ENCODE data around the gene COL16A1. TPM values are rescaled to one million over a fixed set of nuclear protein-coding genes. Genes with fewer than 3 reads are reported as not detected.

The COL16A1 gene
- polyA plus RNA-seq, 1 of the 3 experiments (the other 2 are of a cell fraction), result 10.4 TPM

DNA sequence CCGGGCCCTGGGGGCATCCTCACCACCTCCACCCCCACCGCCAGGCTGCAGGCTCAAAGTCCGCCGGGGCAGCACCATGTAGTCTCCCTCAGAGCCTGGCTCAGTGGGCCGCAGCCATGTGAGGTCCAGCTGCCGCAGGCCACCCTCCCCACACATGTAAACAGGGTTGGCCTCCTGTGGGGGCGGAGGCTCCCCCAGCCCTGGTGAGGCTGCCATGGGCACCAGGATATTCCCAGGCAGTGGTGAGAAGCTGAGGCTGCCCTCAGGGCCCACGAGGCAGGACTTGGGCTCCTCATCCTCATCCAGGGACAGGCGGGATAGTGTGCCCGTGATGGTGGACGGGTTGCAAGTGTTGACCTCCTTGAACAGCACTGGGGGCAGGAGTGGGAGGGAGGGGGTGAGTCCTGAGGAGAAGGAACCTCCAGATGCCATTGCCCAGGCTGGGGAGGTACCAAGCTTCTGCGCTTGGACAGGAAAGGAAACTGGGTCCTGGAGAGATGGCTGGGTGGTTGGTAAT, 27.3 kb upstream of the COL16A1 start:
- CTCF ChIA-PET, result interaction anchor here (1.2 to 4.8 kb wide), 4 partner anchors 14 to 182 kb away, joined by 3 to 42 read pairs (median 6); no protein-coding TSS in a partner anchor
- no peak overlapping the region for H3K27ac ChIP-seq (ENCODE audit: low read depth in 2 of 2, low read length in 1 of 2)

DNA sequence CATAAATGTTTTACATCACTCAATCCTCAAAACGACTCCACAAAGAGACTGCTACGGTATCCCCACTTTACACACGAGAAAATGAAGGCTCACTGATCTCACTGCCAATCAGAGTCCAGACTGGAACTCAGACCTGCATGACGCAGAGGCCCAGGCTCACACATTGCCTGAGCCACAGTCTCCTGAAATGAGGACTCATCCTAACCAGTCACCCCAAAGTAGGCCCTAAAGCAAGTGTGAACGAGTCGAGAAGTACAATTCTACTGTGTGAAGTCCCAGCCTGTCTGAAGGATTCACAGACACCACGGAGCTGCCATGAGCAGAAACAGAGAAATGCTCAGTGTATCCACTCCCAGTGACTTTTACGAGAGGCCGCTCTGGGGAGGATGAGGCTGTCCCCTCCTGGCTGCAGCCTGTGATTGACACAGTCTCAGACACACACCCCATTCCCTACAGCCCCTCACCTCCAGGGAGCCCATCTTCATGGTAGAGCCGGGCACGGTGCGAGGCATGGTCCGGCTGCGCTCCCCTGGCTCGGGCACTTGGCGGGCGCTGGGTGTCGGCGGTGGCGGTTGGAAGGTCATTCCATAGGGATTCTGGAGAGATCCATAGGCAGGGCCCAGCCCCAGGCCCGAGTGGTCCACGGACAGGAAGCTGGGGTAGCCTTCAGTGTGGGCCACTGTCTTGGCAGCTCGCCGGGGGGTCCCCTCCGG, 26.7 kb upstream of the COL16A1 start:
- DNase-seq, result no peak
- H3K36me3 ChIP-seq (replicated peaks in 1 of 2; ENCODE audit: control insufficient read depth in 1 of 2, insufficient read depth in 2 of 2, low read length in 1 of 2), result peaks cover 0 to 29% of the 10 kb centered on the region in 2 experiments
- H3K79me2 ChIP-seq (ENCODE audit: insufficient read depth), result no peaks in the 10 kb centered on the region
- H3K27ac ChIP-seq (ENCODE audit: low read depth in 2 of 2, low read length in 1 of 2), result no peak overlapping the region
- peaks cover 8 to 27% of the 10 kb centered on the region in 2 experiments; a peak in 2 of 4 replicates for H3K4me1 ChIP-seq (ENCODE audit: control insufficient read depth in 1 of 2, insufficient read depth in 2 of 2, low read depth in 1 of 2, low read length in 1 of 2)
- ChIA-PET CTCF (interaction anchor here (1.2 to 4.8 kb wide), 5 partner anchors 14 to 181 kb away, joined by 3 to 42 read pairs (median 6); no protein-coding TSS in a partner anchor), POLR2A (no interaction called here)
- H3K4me3 ChIP-seq (ENCODE audit: low read depth in 2 of 2, low read length in 1 of 2), result no peak overlapping the region
- H2AFZ ChIP-seq (ENCODE audit: low read depth), result no peak overlapping the region
- TF ChIP-seq SIN3A (IDR thresholded peaks at IDR 0.05; ENCODE audit: borderline replicate concordance, low read depth, low read length), result no peak
- TF ChIP-seq, protein P1, sequence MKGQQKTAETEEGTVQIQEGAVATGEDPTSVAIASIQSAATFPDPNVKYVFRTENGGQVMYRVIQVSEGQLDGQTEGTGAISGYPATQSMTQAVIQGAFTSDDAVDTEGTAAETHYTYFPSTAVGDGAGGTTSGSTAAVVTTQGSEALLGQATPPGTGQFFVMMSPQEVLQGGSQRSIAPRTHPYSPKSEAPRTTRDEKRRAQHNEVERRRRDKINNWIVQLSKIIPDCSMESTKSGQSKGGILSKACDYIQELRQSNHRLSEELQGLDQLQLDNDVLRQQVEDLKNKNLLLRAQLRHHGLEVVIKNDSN (IDR thresholded peaks at IDR 0.05; ENCODE audit: borderline replicate concordance, low read depth), result no peak
- no peak for TF ChIP-seq NRF1 (IDR thresholded peaks at IDR 0.05; ENCODE audit: low read depth, low read length)
- no peak for TF ChIP-seq GATA2 (CRISPR knock-in tag; IDR thresholded peaks at IDR 0.05)
- no peak for TF ChIP-seq TAF1 (IDR thresholded peaks at IDR 0.05; ENCODE audit: borderline replicate concordance, low read depth, low read length)
- WGBS (ENCODE audit: low lambda C conversion rate), result 95% methylated on average over 15 of the region's 25 CpGs
- H3K9me2 ChIP-seq, result no peaks in the 10 kb centered on the region
- no peak overlapping the region for H3K4me2 ChIP-seq
- peaks cover 4% of the 10 kb centered on the region for H3F3A ChIP-seq (replicated peaks; ENCODE audit: insufficient read depth)
- no peak overlapping the region for H3K9ac ChIP-seq
- H3K9me3 ChIP-seq, result no peaks in the 10 kb centered on the region
- H4K20me1 ChIP-seq (ENCODE audit: insufficient read depth), result no peaks in the 10 kb centered on the region
- no peaks in the 10 kb centered on the region for H3K27me3 ChIP-seq (ENCODE audit: insufficient read depth)

More for the DNA sequence above, 27.3 kb upstream of the COL16A1 start:
- no peaks in the 10 kb centered on the region for H4K20me1 ChIP-seq (ENCODE audit: insufficient read depth)
- no peak overlapping the region for H3K4me3 ChIP-seq (ENCODE audit: low read depth in 2 of 2, low read length in 1 of 2)
- POLR2A ChIA-PET, result no interaction called here
- H3K4me2 ChIP-seq, result no peak overlapping the region
- H3K79me2 ChIP-seq (ENCODE audit: insufficient read depth), result no peaks in the 10 kb centered on the region
- DNase-seq, result no peak
- no peak overlapping the region for H3K9ac ChIP-seq
- peaks cover 4% of the 10 kb centered on the region for H3F3A ChIP-seq (replicated peaks; ENCODE audit: insufficient read depth)
- peaks cover 0 to 27% of the 10 kb centered on the region in 2 experiments for H3K36me3 ChIP-seq (replicated peaks in 1 of 2; ENCODE audit: control insufficient read depth in 1 of 2, insufficient read depth in 2 of 2, low read length in 1 of 2)
- H3K9me2 ChIP-seq, result no peaks in the 10 kb centered on the region
- no peaks in the 10 kb centered on the region for H3K9me3 ChIP-seq
- H3K27me3 ChIP-seq (ENCODE audit: insufficient read depth), result no peaks in the 10 kb centered on the region
- no peak overlapping the region for H2AFZ ChIP-seq (ENCODE audit: low read depth)
- TF ChIP-seq, protein P2, sequence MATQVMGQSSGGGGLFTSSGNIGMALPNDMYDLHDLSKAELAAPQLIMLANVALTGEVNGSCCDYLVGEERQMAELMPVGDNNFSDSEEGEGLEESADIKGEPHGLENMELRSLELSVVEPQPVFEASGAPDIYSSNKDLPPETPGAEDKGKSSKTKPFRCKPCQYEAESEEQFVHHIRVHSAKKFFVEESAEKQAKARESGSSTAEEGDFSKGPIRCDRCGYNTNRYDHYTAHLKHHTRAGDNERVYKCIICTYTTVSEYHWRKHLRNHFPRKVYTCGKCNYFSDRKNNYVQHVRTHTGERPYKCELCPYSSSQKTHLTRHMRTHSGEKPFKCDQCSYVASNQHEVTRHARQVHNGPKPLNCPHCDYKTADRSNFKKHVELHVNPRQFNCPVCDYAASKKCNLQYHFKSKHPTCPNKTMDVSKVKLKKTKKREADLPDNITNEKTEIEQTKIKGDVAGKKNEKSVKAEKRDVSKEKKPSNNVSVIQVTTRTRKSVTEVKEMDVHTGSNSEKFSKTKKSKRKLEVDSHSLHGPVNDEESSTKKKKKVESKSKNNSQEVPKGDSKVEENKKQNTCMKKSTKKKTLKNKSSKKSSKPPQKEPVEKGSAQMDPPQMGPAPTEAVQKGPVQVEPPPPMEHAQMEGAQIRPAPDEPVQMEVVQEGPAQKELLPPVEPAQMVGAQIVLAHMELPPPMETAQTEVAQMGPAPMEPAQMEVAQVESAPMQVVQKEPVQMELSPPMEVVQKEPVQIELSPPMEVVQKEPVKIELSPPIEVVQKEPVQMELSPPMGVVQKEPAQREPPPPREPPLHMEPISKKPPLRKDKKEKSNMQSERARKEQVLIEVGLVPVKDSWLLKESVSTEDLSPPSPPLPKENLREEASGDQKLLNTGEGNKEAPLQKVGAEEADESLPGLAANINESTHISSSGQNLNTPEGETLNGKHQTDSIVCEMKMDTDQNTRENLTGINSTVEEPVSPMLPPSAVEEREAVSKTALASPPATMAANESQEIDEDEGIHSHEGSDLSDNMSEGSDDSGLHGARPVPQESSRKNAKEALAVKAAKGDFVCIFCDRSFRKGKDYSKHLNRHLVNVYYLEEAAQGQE (IDR thresholded peaks at IDR 0.05; ENCODE audit: low read depth, low read length), result no peak
- 100% methylated on average over 4 of the region's 12 CpGs for WGBS (ENCODE audit: low lambda C conversion rate)
- peaks cover 8 to 22% of the 10 kb centered on the region in 2 experiments; a peak in 2 of 4 replicates for H3K4me1 ChIP-seq (ENCODE audit: control insufficient read depth in 1 of 2, insufficient read depth in 2 of 2, low read depth in 1 of 2, low read length in 1 of 2)

All from SK-N-SH (cell line).